GM18519 (cell line): ENCODE data around the gene LPGAT1.
"Not testable (repeated sequence)": the region's sequence is repeated elsewhere in the genome, so short reads cannot be mapped to it uniquely, and the experiment has no call there.

Experiments
- ATAC-seq: cut with Tn5 transposase; IDR thresholded peaks from one replicate; pipeline ENCODE4 v1.9.1; 2021; ENCODE audit warnings: mild to moderate bottlenecking, moderate library complexity; ENCODE audit not compliant: unreplicated experiment, low FRiP score

LPGAT1 gene

DNA sequence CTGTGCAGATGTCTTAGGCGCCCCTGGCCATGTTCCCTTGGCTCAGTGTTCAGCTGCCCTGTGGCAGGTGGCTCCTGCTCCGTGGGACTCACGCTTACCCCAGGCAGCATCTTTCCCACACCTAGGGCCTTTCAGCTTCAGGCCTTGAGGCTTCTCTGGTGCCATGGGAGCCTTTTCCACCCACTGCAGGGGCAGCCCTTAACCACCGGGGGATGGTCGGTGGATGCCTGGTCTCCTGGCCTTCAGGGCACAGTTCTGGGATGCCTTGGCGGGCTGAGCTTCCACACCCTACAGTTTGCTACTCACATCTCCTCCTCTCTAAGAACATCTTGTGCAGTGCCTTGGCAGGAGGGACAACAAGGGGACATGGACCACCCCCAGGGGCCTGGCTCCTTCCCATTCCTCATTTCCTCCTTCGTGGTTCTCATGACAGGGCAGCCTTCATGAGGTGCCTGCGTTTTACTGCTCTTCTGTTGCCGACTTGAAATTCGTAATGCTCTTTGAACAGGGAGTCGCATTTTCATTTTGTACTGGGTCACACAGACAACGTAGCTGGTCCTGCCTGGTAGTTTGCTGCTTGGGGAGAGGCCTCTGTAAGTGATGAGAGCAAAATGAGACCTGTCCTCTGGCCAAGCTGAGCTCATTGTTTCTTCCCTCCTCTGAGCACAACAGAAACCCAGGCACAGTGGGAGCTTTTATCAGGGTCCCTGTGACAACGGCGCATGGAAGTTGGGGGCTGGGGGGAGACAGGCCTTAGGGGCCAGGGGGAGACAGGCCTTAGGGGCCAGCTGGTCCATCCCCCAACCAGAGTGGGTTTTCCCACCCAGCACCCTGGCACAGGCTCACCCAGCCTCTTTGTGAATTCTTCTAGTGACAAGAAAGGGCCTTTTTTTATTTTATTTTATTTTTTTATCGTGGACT is 93.2 kb downstream of the LPGAT1 start:
- ATAC-seq, result no peak

DNA sequence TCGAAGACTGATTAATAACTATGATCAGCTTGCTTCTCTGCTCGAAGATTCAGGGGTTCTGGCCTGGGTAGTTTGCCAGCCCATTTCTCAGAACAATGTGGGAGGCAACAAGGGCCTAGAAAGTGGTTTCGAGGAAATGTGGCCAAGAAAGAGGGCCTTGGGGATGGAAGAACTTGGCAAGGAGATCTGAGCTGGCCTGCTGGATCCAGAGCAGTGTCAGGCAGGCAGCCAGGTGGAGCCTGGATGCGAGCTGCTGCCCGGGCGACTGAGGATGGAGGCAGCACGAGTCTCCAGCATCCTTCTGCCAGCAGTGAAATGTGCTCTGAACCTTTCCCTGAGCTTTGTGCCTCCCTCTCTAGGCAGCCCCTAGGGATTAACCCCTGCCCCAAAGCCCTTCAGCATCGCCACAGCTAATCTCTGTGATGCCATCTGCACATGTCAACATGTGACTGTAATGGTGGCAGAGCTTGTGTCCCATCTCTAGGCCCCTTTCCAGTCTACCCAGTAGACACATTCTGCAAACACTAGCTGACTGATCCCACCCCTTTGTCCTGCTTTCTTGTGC is 94.1 kb downstream of the LPGAT1 start:
- no peak for ATAC-seq

GRCh38 chr1:211735208-211736170 is 95.1 kb downstream of the LPGAT1 start:
- no peak for ATAC-seq

GRCh38 chr1:211734791-211735190 is 95.8 kb downstream of the LPGAT1 start:
- ATAC-seq, result no peak

GRCh38 chr1:211734359-211734758 is 96.2 kb downstream of the LPGAT1 start:
- ATAC-seq, result no peak

GRCh38 chr1:211732293-211732980 is 98.1 kb downstream of the LPGAT1 start:
- peak; percentile 62 for ATAC-seq

DNA sequence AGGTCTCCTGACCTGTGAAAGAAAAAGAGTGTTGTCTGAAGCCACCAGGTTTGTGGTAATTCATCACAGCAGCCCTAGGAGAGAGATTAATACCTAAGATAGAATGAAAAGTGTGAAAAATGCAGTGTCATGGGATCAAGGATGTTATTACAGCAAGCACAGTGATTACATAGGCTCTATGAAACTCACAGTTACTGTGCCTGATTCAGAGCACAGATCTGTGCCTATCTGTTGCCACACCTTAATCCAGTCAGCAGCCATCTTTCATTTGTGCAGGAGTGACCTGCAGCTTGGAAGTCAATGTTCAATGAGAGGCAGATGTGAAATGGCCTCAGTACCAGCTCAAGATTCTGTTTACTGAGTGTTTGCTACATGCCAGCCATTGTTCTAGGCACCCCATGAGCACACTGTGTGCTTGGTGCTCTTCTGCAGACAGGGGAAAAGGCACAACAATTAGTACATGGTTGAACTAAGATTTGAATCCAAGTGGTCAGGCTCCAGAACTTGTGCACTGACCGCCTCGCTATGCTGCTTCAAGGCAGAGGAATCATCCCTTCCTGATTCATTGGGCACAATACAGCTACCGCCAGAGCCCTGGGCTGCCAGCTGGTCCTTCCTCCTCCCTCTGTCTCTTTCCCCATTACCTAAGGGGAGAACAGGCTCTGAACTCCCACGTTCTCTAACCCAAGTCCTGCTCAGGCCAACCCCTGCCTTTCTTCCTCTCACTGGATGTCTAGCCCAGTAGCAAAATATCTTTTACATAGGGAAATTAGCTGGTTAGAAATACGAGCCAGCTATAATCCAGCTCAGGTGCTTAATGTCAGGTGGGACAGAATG is 98.9 kb downstream of the LPGAT1 start:
- ATAC-seq, result no peak

- ATAC-seq, result no peak
These were observed 100.2 kb downstream of the LPGAT1 start for GRCh38 chr1:211730347-211730746.

DNA sequence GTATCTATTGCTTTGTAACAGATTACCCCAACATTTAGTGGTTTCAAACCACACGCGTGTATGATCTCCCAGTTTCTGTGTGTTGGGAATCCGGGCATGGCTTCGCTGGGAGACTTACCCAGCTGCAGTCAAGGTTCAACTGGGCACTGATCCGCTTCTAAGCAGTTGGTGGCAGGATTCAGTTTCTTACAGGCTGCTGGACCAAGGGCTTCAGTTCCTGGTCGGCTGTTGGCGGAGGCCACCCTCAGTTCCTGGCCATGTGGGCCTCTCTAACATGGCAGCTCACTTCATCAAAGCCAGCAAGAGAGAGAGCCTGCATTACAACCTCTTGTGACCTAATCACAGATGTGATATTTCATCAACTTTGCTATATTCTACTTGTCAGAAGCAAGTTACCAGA is 101.3 kb downstream of the LPGAT1 start:
- ATAC-seq, result no peak

DNA sequence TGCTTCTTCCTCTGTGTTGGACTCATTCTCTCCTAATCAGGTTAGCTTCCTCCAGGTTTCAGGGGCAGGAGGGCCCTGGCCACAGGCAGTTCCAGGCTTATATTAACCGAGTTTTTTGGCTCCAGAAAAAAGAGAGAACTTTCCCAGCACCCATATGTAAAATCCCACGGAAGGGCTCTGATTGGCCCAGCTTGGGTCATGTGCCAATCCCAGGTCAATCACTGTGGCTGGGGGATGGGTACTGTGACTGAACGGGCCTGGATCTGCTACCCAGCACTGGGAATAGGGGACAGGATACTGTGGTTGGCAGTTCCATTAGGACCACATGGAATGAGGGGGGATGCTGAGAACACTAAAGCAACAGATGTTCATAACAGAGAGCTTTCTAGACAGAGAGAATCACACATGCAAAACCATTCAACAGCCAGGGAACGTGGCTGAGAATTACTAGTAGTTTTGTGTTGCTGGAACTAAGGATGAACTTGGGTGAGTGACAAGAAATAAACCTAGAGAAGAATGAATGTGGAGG is 104.0 kb downstream of the LPGAT1 start:
- ATAC-seq, result no peak

- no peak for ATAC-seq
These were observed 105.8 kb downstream of the LPGAT1 start for GRCh38 chr1:211724687-211725196.

DNA sequence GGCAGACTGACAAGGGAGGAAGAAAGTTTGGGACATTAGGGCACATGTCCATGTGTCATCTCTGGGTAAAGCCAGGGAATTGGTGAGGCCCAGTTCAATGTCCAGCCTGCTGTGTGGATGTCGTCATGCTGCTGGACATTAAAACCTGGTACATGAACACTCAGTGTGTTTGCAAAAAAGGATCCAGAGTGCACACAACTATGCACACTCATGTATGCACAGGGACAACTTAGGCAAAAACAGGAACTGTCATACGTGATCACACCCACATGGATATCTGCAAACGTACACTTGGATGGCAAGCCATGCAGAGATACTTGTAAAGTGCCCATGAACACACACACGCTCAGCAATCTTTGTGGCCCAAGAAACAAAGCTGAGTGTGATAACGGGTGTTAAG is 107.3 kb downstream of the LPGAT1 start:
- ATAC-seq, result no peak

- ATAC-seq, result no peak
These were observed 108.0 kb downstream of the LPGAT1 start for GRCh38 chr1:211722277-211723175.

- not testable (repeated sequence) for ATAC-seq
These were observed 114.0 kb downstream of the LPGAT1 start for GRCh38 chr1:211716555-211716954.

DNA sequence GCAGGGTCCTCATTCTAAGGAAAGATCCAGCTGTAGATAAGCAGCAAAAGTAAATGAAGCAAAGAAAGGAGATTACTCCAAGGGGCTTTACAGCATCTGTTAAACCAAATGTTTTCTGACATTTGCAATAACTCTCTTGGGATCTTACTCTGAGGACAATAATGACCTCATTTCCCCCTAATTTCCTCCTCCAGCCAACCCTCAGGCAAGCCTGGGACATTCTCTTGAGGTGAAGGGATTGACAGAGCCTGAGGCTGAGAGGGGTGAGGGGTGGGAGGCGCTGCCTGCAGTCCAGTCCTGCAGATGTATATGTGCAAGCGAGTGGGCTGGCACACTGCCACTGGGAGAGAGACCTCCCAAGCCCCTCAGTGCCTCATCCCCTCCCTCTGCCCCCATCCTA is 114.6 kb downstream of the LPGAT1 start:
- no peak for ATAC-seq

DNA sequence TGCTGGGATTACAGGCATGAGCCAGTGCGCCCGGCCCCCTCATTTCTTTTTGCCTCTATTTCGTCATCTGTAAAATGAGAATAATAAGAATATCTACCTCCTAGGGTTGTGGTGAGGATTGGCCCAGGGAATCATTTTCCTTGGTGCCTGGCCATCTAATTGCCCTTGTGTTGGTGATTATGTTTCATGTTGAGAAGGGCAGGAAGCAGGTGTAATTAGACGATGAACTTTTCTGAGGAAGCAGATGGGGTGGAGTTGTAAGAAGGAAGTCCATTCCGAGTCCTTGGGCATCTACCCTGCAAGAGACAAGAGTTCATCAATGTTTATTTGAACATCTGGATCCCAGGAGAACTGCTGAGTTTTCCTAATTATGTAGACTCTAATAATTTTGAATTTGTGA is 116.4 kb downstream of the LPGAT1 start:
- no peak for ATAC-seq

DNA sequence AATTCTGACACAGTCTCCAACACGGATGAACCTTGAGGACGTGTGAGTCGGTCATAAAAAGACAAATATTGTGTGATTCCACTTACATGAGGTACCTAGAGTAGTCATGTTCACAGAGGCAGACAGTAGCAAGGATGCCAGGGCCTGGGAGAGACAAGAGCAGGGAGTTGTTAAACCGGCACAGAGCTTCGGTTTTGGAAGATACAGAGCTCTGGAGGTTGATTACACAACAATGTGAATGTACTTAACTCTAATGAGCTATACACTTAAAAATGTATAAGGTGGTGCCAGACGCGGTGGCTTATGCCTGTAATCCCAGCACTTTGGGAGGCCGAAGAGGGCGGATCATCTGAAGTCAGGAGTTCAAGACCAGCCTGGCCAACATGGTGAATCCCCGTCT is 117.3 kb downstream of the LPGAT1 start:
- ATAC-seq, result no peak

DNA sequence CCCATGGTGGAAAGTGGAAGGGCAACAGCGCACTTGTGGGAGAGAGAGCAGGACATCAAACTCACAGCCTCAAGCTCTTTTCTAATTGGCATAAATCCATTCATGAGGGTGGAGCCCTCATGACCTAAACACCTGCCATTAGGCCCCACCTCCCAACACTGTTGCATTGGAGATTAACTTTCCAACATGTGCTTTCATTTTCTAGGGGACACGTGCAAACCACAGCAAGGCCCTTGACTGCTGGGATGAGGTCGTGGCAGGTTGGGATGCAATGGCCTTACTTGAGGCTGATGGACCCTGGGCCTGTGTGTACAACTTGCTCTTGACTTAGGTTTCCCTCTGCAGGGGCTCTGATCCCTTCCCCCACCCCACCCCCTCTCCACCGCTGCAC is 119.3 kb downstream of the LPGAT1 start:
- ATAC-seq, result no peak
